Tongue (tissue), 2 donors: ENCODE results near the gene C1QL3. TPM values are rescaled to one million over a fixed set of nuclear protein-coding genes. Genes with fewer than 3 reads are reported as not detected.

ENCODE experiments used
- DNase-seq: peaks from one replicate; pipeline ENCODE4 v3.0.0-alpha.2; 2015
- total RNA-seq: library from RNA; depleted of rRNA; stranded (reverse); fragments of >200 nt; gene quantifications from one replicate; pipeline ENCODE4 v1.2.3, GENCODE V29; 2014

C1QL3 gene
- total RNA-seq = not detected

DNA sequence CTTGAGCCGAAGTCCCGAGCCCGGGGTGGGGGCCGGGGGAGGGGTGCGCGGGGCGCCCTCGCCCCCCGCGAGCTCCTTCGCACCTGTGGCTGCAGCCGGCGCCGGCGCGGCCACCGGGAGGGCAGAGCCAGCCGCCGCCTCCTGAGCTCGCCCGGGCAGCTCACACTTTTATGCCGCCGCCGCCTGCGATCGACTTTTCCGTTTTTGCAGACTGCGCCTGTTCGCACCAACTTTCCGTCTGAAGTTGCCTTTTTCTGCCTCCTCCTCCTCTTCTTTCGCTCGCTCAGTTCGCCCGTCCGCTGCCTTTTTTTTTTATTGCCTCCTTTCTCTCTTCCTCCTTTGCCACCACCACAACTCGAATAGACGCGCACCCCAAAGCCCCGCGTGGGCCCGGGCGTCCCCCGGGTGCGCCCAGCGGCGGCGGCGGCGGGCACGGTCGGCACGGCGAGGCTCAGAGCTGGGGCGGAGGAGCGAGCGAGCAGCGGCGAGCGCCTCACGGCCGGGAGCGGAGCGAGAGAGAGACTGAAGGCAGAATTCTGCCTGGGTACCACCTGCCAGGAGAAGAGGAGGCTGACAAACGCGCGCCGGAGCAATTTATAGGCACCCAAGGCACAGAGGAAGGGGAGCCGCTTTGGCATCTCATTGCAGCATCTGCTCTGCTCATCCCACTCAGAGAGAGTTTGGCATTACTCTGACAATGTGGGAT lies at the start of gene C1QL3:
Gene C1QL3 (minus strand): TSS at position 569 of the 706 bp plus-strand sequence. CDS start 814 bp downstream, outside the sequence.
- peak; percentile 23 for DNase-seq

DNA sequence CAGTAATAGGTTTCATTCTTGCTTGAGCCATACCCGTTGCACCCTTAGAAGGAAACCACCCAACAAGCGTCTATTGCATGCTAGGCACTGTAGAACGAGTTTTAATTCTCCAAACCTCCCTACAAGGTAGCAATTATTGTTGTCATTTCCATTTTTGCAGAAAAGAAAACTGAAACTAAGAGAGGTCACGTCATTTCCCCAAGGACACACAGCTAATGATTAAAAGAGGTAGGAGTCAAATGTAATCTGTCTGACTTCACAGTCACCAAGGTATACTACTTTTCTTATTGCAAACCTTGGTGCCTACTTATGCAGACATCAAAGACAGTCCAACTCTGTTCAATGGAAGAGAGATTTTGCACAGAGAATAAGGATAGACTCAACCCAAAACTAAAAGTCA lies 49.1 kb upstream of the C1QL3 start:
- DNase-seq = no peak

DNA sequence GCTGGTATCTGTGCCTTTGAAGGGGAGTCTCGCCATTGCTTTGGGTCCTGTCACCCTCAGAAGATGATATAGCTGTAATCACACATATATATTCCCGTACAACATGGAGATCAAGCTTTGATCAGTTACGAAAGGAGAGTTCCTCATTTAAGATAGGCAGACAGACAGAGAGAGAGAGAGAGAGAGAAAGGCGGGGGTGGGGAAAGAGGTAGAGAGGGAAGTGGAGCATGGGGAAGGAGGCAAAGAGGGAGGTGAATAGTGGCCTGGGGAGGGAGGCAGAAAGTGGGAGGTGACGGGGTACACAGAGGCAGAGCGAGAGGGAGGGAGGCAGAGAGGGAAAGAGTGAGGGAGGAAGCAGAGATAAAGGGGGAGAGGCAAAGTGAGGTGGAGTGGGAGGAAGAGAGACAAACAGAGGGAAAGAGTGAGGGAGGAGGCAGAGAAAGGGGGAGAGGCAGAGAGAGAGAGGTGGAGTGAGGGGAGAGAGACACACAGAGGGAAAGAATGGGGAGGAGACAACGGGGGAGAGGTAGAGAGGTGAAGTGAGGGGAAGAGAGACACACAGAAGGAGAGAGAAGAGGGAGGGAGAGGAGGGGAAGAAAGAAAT lies 44.6 kb upstream of the C1QL3 start:
- no peak for DNase-seq

DNA sequence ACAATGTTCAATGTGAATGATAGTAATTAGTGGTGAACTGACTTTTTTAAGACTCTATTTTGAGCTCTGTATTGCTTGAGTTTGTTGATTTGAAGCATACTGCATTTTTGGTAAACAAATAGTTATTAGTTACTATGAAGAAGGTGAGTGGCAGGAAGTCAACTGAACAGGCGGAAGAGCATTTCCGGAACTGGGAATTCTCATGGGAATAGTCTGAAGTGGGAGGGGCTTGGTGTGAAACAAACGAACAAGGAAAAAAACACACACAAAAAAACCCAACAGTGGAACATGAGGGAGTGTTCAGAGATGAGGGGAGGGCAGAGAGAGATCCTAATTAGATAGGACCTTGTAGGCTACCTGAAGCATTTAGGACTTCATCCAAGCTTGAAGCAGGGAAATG lies 43.9 kb upstream of the C1QL3 start:
- DNase-seq = no peak

DNA sequence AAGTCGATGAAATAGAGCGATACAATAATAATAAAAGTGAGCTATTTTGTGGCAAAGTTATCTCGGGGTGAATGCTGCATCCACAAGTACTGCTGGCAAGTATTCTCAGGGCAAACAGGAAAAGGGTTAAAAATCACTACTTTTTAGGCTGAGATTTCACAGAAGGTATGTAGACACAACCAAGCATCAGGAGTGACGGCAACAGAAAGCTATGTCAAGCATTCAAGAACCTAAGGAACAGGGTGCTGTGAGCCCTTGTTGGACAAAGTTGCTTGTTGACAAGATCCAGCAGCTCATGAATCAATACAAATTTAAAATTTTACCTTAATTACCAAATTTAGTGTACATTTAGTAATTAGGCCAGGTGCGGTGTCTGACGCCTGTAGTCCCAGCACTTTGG lies 41.2 kb upstream of the C1QL3 start:
- no peak for DNase-seq

DNA sequence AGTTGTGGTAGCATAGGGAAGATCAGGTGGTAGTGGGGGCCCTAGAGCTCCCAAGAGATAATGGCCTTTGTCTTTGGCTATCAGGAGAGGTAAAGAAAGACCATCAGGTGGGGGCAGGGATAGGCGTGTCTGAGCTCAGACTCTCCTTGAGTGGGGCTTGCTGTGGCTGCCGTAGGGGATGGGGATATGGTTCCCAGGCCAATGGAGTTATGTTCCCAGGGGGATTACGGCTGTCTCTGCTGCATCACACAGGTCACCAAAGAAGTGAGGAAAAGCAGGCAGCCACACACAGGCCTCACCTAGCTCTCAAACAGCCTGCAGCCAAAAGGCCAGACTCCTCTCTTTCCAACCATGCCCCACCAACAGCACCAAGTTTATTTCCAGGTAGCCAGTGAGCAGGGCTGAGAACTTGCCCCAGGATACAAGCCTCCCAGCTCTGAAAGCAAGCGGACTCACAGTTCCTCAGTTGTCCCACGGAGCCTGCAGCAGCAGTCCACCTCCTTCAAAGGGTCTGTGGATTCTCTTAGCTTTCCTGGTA lies 37.6 kb upstream of the C1QL3 start:
- DNase-seq = no peak

DNA sequence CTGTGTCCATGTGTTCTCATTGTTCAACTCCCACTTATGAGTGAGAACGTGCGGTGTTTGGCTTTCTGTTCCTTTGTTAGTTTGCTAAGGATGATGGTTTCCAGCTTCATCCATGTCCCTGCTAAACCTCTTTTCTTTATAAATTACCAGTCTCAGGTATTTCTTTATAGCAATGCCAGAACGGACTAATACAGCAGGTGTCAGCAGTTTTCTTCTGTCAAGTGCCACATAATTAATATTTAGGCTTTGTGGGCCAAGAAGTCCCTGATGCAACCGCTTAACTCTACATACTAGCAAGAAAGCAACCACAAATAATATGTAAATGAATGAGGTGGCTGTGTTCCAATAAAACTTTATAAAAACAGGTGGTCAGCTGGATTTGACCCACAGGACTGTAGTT lies 26.3 kb upstream of the C1QL3 start:
- no peak for DNase-seq

DNA sequence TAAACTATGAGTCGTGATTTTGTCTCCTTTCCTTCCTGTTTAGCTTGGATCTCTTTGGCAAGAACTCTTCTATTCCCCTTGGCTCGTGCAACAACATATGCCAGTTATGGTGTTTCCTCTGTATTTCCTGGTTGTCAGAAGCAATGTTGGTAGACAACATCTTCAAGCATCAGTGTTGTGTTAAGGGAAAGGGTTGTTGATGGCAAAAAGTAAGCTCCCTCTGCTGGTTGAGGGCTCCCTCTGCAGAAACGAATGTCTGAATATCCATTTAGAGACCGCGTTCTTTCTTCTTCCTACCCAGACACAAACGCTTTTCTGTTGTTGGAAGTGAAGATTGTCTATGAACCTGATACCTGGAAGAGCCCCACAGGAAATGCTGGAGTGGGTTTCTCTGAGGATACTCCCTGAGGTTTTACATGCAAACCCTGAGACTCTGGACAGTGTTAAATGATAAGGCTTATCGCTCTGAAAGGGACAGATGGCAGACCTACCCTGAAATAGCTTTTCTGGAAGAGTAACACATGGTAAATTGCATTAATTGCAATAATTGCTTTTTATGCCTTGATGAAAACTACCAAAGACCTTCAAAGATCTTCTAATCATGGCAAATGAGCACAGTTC lies 23.5 kb upstream of the C1QL3 start:
- DNase-seq = peak; percentile 17

DNA sequence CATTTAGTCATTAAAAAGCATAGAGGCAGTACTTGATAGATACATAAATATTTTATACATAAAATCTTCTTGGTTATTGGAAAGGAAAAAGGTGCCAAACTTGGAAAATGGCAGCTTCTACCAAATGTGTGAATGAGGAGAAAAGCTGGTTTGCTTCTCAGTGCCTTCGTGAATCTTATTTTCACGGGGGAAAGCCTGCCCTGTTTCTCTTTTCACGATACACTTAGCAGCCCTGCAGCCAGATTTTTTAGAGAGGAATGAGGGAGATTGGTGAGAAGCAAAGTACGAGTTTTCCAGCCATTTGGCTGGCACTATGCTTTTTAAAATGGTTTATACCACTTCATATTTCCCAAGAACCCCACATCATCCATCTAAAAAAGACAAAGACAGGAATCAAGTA lies 22.9 kb upstream of the C1QL3 start:
- DNase-seq = no peak

DNA sequence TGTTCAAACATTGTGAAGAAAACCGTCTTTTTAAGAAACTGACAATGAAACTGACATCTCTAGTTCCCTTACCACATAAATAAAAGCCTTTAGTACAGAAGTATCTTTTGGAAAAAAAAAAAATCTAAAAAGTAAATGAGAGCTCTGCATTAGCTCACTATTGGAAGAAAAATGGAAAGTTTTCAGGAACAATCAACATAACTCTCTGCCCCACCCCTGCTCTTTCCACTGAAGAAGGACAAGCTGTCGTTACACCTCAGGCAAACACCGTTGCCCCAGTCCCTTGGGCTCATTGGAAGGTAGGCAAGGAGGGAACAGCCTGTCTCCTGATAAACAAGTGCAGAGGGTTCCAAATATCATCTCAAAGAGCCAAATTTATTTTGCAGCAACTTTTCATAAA lies 22.4 kb upstream of the C1QL3 start:
- DNase-seq = no peak

DNA sequence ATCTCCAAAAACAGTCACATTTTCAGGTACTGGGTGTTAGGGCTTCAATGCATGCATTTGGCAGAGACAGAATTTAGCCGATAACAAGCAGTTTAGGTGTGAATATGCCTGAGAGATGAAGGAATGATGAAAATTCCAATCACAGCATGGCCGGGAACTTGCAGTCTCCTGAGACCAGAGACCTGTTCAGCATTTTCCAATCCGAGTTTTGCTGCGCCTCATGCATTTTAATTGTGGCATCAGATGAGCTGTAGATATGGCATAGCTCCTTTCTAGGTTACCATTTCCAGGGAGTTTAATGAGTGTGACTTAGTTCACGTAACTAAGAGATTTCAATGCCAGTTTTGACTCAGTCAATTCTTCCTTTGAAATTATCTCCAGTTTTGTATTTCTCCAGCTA lies 14.5 kb upstream of the C1QL3 start:
- no peak for DNase-seq

DNA sequence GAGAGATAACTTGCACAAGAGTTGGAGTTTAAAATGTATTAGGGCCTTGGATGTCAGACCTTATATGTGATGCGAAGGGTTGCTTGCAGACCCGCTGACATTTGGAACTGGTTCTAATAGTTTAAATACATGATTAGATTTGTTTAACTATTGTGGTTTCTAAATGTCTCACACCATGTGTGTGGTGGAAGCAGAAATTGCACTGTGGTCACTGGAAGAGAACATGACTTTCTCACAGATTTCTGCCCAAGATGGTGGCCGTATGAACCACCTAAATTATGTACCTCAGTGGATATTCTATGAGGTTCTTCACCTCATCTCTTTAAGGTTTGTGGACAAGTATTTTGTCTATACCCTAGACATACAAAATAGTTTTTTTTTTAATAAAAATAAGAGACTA lies 8.2 kb upstream of the C1QL3 start:
- DNase-seq = no peak

DNA sequence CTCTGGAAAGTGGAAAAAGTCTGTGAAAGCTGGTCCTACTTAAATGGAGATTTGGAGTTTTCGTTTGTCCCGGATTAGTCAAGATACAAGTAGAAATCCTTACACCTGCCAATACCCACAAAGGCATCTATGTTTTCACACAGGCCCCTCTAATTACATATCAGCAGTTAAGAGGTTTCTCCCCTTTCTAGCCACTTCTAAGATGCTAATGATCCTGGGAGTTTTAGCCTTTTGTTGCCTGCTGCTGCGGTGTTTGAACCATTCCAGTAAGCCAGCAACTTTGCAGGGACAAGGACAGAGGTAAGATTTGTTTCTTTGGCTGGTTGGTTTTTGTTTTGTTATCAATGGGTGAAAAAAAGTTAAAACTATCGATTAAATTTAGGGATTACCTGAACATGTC lies 5.8 kb upstream of the C1QL3 start:
- no peak for DNase-seq

DNA sequence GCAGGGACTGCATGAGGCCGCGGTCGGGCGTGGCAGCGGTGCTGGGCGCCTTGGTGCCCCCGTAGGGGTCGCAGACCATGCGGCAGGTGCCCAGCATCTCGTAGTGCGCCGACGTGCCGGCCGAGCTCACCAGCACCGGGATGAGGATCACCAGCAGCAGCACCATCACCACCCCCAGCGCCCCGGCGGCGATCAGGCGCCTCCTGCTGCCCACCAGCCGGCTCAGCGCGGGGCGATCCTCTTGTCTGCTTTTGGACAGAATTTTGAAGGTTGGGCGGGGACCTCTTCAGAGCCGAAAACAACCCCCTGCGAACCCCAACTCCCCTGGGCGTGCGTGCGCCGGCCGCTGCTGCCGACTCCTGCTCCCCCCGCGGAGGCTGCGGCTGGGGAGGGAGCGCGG lies 779 bp downstream of the C1QL3 start:
- DNase-seq = peak; percentile 25

DNA sequence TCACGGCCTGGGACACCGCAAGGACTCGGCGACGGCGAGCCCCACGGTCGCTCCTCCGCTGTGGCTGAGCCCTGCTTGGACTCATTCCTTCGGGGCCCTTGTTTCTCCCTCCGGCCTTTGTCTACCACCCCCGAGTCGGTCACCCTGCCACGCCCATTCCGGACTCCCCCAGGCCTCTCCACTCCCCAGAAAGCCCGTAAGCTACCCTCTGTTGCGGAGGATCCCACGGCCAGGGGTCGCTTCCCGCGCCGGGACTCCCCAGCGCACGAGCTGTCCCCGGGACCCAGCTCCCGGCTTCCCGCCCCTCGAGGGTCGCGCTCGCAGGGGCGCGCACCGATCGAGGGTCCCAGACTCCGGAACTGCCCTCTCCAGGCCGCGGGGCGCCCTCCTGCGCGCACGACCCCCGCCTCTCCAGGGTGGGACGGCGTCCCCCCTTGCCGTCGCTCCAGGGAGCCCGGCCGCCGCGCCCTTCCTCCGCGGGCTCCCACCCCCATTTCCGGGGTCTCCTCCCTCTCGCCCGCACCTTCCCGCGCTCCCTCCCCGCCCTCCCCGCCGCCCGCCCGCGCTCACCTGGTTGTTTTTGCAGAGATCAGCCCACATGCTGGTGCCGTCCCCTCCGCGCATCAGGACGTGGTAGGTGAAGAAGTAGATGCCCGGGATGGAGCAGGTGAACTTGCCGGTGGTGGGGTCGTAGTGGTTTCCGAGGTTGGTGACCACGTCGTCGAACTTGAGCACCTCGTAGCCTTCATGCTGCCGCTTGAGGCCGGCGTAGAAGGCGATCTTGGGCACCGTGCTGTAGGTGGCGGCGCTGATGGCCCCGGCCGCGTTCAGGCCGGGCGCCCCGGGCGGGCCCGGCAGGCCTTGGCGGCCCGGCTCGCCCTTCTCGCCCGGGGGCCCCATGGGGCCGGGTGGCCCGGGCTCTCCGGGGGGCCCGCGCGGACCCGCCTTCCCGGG lies 1.5 kb downstream of the C1QL3 start:
- no peak for DNase-seq

DNA sequence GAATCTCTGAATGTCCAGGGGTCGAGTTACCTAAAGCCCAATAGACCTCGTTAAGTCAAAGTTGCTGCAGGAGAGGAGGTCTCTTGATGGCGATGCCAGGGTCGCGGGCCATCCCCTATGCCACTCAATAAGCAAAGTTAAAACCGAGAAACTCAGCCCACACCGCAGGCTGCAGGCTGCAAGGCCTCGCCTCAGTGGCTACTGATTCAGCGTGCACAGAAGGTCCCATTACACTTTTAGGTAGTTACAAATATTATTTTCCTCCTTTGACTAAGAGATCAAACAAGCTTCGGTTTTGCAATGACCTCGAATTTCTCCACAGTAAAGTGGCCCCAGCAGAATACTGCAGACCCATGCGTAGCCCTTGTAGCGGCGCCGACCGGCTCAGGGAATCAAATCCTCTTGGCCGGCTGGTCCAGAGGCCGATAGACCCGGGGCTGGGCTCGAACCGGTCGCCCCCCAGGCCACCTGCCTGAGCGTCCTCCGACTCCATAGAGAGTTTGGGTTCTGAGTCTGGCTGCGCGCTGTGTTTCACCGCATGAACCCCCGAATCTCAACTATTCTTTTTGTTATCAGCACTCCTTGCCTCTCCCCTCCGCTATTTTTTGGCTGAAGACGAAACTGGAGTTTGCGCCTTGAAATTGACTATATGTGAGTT lies 2.3 kb downstream of the C1QL3 start:
- DNase-seq = no peak

DNA sequence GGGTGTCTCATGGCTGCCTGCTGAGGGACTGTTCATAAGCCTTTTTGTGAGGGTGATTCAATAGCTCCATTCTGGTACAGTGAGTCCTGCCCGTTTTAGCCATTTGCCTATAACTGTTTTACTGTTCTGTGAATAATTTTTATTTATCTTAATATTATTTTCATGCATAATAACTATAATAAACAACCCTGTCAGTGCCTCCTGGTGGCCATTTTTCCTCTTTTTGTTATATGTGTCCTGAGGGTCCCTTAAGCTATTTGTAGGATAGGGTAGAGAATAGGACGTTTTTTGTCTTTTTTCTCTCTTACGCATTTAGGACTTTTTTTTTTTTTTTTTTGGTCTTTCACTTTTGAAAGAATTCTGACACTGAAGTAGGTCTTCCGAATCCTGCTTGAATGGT lies 2.9 kb downstream of the C1QL3 start:
- no peak for DNase-seq

DNA sequence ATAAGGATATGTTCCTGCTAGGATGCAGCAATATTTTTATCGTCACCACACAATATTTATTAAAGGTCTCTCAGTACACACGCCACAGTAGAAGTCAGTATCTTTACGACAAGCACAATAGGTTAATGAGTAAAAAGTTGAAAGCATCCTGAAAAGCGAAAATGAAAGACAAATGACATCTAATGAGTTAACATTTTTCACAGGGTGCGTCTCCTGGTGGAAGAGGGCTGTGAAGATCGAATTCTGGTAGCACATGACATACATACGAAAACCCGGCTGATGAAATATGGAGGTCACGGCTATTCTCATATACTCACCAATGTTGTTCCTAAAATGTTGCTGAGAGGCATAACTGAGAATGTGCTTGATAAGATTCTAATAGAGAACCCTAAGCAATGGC lies 10.8 kb downstream of the C1QL3 start:
- DNase-seq = no peak

DNA sequence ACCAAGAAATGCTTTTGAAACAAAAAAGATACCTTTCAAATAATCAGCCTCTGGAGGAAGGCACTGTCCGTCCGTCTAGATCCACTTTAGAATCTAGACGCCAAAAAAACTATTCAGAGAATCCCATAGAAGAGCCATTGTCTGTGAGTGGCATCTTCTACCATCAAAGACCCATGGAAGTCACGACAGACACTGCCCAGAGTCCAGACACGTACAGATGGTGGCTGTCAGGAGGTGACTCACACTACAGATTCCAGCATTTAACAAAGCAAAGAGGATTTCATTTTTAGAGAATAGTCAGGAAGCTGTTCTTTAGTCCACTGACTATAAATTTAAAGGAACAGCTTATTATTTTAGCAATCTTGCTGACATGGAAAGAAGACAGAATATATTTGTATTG lies 11.7 kb downstream of the C1QL3 start:
- DNase-seq = no peak

DNA sequence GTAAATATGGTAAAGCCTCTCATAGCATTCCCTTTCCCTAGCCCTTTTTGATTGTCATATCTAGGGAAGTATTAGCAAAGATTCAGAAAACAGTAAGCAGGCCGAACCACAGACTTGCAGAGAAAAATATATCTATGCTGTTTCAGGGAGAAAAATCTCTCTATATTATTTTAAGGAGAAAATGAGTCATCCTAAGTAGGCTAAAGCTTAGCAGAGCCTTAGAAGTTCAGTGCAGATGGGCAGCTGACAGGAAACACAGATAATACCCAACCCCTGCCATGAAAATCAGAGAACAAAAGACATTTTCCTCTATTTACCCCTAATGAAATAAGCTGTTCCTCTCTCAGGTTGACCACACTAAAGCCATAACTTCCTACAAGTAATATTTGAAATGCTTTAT lies 16.5 kb downstream of the C1QL3 start:
- no peak for DNase-seq

DNA sequence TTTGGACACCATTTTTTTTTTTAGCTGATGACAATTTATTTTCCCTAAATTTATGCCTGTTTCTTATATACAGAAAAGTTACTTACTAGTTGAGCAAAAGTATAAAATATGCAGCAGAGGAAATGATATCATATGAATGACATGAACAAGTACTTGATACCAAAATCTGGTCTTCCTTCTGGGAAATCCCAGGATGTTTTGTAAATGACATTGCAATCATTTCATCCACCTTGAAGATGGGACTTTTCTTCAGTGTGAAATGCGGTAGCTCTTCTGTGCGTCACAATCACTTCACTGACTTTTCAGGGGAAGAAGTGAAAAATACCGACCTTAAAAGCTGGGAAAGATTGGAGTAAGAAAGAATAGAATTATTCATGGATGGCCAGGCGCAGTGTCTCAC lies 23.8 kb downstream of the C1QL3 start:
- DNase-seq = no peak
